Measurements from ENCODE around the gene CPM. TPM values are rescaled to one million over a fixed set of nuclear protein-coding genes. Genes with fewer than 3 reads are reported as not detected.

The CPM gene
- total and polyA plus RNA-seq, 2 donors (not counting 3 experiments of a cell fraction or from before 2014, with no cell fraction given) = not detected

GRCh38 chr12:68958322-68958721 is 25.4 kb upstream of the CPM start:
- ChIA-PET CTCF (no interaction called here), POLR2A (no interaction called here)
- no peak overlapping the region for H3K4me3 ChIP-seq (replicated peaks in 1 of 3; ENCODE audit: insufficient read depth in 1 of 3, low read depth in 1 of 3, low read length in 3 of 3)
- H3K9ac ChIP-seq (replicated peaks; ENCODE audit: extremely low read depth, insufficient read depth, low read length) = no peak overlapping the region
- H3K27me3 ChIP-seq (ENCODE audit: control insufficient read depth in 2 of 2, insufficient read depth in 2 of 2, low read length in 2 of 2) = peaks cover 0 to 3% of the 10 kb centered on the region in 2 experiments
- no peak overlapping the region for H3K27ac ChIP-seq (ENCODE audit: insufficient read depth, low read depth, low read length)
- BruUV-seq (replicated peaks) = no TSS peak
- no peaks in the 10 kb centered on the region for H3K9me1 ChIP-seq (replicated peaks; ENCODE audit: control insufficient read depth, extremely low read depth, insufficient read depth, low read length)
- FAIRE-seq = no peak
- DNase-seq (ENCODE audit: low read depth, low spot score) = no peak
- H3K36me3 ChIP-seq (ENCODE audit: control insufficient read depth in 2 of 2, extremely low read depth in 1 of 2, insufficient read depth in 2 of 2, low read length in 2 of 2) = no peaks in the 10 kb centered on the region
- dilution Hi-C loops (cut with MboI; ENCODE audit: extremely low pct_ligation_motif_present, low sequenced_read_pairs) (no loop called here), intact Hi-C loops (cut with micrococcal nuclease) (no loop called here)
- H3K9me3 ChIP-seq (replicated peaks; ENCODE audit: control insufficient read depth, insufficient read depth, low read length) = no peaks in the 10 kb centered on the region
- no peak overlapping the region for H3K4me2 ChIP-seq (ENCODE audit: insufficient read depth, low read length)
- H2AFZ ChIP-seq (ENCODE audit: low read depth, low read length) = no peak overlapping the region
- H4K20me1 ChIP-seq (replicated peaks; ENCODE audit: control insufficient read depth, extremely low read depth, insufficient read depth, low read length) = no peaks in the 10 kb centered on the region
- TF ChIP-seq MYC (IDR thresholded peaks at IDR 0.05; ENCODE audit: low read depth, low read length) (no peak), EZH2 (IDR thresholded peaks at IDR 0.05; ENCODE audit: borderline replicate concordance, low read depth, low read length, severe bottlenecking) (no peak), POLR2AphosphoS5 (IDR thresholded peaks at IDR 0.05; ENCODE audit: insufficient read depth, low read depth, low read length) (no peak), POLR2A (IDR thresholded peaks at IDR 0.05; ENCODE audit: low read depth, low read length) (no peak), JUN (IDR thresholded peaks at IDR 0.05; ENCODE audit: borderline replicate concordance, insufficient read depth, insufficient read length, low read depth) (no peak), FOS (IDR thresholded peaks at IDR 0.05; ENCODE audit: borderline replicate concordance, insufficient read depth, low read length) (no peak), GATA2 (IDR thresholded peaks at IDR 0.05; ENCODE audit: insufficient read depth, insufficient read length, low read depth, low read length) (no peak)
- TF ChIP-seq, protein P1, sequence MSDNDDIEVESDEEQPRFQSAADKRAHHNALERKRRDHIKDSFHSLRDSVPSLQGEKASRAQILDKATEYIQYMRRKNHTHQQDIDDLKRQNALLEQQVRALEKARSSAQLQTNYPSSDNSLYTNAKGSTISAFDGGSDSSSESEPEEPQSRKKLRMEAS (IDR thresholded peaks at IDR 0.05; ENCODE audit: insufficient read depth, insufficient read length) = no peak
- TF ChIP-seq, protein P2, sequence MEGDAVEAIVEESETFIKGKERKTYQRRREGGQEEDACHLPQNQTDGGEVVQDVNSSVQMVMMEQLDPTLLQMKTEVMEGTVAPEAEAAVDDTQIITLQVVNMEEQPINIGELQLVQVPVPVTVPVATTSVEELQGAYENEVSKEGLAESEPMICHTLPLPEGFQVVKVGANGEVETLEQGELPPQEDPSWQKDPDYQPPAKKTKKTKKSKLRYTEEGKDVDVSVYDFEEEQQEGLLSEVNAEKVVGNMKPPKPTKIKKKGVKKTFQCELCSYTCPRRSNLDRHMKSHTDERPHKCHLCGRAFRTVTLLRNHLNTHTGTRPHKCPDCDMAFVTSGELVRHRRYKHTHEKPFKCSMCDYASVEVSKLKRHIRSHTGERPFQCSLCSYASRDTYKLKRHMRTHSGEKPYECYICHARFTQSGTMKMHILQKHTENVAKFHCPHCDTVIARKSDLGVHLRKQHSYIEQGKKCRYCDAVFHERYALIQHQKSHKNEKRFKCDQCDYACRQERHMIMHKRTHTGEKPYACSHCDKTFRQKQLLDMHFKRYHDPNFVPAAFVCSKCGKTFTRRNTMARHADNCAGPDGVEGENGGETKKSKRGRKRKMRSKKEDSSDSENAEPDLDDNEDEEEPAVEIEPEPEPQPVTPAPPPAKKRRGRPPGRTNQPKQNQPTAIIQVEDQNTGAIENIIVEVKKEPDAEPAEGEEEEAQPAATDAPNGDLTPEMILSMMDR (IDR thresholded peaks at IDR 0.05; ENCODE audit: extremely low read depth in 1 of 2, insufficient read depth in 1 of 2, low read depth in 1 of 2, low read length in 2 of 2) = no peak
- H3K4me1 ChIP-seq (ENCODE audit: control insufficient read depth, extremely low read depth, insufficient read depth, low read length) = no peaks in the 10 kb centered on the region
- H3K79me2 ChIP-seq (ENCODE audit: control insufficient read depth, insufficient read depth, low read length) = no peaks in the 10 kb centered on the region
